Stimulated activated CD8-positive, alpha-beta memory T cell treated with anti-CD3 and anti-CD28 coated beads, Interleukin-2, amount 100 ng/mL, for 1 hour (primary cell): ENCODE measurements around the gene TH.
"Not testable (repeated sequence)": the region's sequence is repeated elsewhere in the genome, so short reads cannot be mapped to it uniquely, and the experiment has no call there.

Source experiments
- DNase-seq, 2 donors: peaks; one replicate each; pipeline ENCODE4 v3.0.0-alpha.2; 2020; ENCODE audit warnings: low read depth in 2 of 2

Gene TH

DNA sequence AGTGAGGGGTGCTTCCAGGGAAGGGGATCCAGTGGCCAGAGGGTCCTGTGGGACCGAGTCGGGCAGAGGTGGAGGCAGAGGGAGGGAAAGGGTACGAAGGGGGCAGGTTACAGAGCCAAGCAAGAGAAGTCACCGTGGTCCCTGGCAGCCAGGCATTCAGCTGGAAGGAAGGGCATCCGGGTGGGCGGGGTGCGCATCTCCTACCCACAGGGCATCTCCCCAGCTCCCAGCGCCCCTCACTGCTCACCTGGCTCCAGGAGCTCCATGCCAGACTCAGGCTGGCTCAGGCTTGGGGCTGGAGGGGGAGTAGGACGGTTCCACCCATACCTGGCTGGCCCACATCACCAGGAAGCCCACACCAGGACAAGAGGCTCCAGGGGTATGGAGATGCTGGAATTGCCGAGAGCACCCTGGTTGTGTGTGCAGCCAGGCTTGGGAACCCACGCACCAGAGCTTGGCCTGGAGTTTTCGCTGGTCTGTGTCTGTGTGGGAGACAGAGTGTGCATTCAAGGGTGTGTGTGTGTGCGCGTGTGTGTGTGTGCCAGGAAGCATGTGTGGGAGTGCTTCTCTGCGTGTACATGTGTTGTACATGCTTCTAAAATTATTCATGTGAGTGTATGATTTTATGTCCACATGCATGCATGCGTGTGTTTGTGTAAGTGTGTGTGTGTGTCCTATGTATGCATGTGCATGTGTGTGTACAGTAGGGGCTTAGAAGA lies 6.6 kb upstream of the TH start:
- DNase-seq, result not testable (repeated sequence)

DNA sequence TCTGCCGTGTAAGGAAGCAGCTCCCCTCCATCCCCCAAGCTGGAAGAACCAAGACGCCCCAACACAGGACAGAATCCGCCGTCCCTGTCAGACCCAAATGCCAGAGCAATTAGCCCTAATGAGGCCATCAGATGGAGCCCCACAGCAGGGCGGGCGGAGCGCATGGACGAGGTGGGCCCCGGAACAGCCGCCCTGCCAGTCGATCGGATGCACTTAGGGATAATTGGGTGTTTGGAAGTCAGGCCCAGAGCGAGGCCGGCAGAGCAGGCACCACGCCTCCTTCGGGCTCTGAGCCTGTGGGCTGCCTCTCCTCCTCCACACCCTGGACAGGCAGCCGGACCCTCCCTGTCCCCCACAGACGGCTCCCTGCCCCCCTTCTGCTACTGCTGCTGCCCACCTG lies 5.5 kb upstream of the TH start:
- DNase-seq, result no peak

DNA sequence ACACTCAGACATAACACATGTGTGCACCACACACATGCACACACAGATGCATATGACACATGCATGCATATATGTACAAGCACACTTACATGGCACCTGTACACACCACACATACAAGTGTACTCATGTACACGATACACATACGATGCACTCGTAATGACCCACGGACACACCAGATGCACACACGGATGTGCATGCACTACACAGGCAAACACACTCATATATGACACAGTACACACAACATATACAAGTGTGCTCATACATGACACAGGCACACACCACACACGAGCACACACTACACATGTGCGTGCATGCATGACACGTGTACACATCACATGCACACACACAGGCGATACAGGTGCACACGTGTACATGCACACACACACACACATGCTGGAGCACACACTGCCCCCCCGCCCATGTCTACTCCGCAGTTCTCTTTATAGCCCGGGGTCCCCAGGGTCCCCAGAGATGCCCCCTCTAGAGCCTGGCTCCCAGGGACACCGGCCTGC lies 4.8 kb upstream of the TH start:
- DNase-seq, result no peak

DNA sequence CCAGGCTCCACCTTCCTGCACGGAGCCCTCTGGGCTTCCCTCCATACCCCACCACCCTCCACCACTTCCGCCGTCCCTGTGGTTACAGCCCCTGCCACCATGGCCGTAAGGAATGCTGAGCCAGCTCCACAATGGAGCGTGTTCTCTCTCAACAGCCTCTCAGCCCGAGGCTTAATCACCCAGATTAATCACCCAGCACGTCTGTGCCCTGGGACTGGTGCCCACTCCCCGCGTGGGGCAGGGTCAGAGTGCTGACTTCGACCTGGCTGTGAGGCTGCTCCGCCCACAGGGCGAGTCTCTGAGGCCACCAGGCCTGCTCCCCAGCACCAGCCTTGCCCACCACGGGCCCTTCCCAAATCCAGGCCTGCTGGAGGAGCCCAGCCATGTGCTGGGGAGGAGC lies 4.0 kb upstream of the TH start:
- no peak for DNase-seq

DNA sequence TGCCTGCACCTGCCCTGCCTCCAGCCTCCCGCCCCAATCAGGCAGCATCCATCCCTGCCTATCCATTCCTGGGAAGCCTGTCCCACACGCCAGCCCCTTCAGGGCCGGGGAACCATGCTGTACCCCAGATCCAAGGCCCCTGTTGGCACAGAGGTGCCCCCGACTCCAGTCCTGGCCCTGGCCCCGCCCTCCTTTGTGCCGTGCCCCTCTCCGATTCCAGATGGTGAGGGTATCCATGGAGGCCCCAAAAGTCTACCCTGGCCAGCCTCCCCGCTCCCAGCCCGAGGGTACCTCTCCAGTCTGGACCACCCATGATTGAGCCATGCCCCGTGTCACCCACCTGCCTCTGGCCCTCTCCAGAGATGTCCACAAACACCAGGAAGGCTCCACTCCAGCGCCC lies 2.7 kb upstream of the TH start:
- DNase-seq, result no peak

DNA sequence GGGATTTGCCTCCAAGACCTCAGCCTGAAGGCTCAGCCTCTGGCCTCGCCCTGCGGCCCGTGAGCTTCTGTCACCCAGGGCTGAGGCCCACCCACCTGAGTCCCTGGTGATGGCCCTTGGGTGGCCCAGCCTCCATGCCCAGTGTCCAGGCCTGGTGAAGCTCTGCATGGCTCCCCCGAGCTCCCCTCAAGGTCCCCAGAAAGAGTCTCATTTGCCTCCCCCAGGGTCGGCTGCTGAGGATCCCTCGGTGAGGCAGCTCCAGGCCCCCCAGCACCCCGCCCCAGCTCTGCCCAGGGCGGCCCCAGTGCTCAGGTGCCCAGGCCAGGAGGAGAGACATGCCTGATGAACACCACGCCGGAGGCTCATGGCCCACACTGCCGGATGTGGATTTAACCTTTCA lies 2.1 kb upstream of the TH start:
- DNase-seq, result no peak

DNA sequence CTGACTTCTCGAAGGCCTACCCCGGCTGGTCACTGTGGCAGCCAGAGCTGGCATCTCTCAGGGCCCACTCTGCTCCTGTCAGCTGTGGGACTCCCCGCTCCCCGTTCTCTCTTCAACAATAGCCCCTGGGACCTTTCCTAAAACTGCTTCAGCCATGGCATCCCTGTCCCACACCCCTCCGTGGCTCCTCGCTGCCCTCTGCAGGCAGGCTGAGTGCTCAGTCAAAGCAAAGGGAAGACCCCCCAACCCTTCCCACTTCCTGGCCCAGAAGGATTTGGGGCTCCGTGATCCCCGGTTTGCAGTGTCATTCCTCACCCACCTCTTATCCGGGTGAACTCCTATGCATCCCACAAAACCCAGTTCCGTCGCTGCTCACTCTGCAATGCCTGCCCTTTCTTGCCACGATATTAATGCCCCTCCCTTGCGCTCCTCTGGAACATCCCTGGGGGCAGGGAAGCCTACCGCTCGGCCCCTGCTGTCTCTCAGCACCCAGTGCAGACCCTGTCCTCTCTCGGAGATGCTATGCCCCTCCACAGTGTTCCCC lies 1.6 kb upstream of the TH start:
- DNase-seq, result no peak

DNA sequence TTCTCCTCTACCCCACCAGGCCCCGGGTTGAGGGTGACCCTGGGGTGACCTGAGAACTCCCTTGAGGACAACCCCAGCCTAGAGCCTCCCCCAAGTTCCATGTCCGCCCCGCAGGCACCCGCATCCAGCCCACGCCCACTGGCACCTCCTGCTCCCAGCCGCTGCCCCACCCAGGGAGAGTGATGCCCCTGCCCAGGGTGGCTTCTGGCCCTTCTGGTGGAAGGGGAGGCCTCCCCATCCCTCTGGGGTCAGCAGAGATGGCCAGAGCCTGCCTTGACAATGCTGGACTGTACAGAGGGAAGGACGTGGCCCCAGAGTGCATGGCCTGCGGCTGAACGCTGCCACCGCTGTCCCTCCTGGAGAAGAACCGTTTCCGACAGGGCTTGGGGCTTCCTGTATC lies 1.1 kb upstream of the TH start:
- no peak for DNase-seq

DNA sequence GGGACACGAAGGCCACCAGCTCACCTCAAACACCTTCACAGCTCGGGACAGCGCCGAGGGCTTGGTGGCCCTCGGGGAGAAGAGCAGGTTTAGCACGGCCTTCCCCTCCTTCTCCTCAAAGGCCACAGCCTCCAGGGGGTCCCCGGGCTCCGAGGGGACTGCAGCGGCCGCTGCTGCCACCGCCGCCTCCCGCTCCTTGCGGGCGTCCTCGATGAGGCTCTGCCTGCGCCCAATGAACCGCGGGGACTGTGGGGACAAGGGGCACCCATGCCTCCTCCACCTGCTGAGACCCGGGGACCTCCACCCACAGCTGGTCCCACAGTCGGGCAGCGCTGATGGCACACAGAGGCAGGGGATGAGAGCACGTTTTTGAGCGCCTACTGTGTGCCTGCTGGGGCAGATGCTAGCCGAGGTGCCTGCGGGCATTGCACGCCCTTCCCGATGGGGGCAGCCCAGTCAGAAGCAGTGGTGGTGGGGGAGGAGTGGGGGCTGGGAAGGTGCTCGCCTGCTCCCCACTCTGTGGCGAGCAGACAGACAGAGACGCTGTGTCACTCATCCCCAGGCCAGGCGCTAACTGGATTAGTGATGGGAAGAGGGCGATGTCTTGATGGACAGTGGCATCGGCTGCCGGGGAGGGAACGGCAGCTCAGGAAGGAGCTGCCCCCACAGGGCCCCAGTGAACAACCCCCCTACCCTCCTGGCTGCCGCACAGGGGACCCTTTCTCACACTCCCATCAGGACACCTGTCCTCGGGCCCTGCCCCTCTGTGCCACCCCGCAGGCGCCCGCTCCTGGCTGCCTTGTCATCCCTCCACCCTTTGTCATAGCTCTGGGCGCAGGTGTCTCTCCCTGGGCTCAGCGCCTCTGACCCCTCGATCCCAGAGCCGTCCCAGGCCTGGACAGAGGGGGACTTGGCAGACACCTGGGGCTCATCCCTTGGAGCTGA lies 1.7 kb downstream of the TH start:
- DNase-seq, result no peak

DNA sequence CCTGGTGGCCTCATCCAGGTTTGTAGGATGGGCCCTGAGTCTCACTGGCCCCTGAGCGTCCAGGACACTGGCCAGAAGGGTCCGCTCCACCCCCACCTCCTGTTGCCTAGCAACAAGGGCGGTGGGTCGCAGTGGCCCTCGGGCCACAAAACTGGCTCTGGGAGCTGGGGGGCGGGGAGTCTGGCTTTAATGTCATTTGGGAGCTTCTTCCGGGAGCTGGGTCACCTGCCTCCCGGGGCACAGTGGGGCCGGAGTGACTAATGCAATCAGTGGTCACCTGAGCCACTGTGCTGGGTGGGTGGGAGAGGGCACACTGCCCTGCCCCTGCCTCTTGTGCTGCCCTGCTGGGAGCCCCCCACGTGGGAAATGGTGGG lies 2.6 kb downstream of the TH start:
- no peak for DNase-seq

DNA sequence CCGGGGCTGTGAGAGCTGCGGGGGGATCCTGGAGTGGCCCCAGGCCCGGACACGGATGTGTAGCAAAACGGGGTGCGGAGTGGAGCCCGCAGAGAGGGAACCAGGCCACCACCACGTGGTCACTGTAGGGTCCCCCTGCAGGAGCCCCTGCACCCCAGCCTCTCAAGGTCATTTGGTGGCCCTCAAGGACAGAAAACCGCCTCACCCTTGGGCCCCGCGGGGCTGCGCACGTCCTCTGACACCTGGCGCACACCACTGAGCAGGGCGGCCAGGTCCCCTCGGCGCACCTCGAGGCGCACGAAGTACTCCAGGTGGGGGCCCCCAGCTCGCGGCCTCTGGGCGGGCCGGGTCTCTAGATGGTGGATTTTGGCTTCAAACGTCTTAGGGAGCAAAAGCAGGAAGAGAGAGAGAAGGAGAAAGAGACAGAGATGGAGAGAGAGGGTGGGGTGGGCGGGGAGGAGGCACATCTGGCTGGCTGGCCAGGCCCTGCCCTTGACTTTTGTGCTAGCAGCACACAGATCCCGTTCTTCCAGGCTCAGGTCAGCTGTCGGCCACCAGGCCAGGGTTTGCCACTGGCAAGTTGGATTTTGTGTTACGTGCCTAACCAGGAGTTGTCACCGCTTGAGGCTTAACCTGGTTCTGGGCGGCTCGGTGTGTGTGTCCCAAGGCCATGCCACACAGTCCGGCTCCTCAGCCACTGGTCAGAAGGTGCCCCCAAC lies 3.2 kb downstream of the TH start:
- DNase-seq, result no peak

DNA sequence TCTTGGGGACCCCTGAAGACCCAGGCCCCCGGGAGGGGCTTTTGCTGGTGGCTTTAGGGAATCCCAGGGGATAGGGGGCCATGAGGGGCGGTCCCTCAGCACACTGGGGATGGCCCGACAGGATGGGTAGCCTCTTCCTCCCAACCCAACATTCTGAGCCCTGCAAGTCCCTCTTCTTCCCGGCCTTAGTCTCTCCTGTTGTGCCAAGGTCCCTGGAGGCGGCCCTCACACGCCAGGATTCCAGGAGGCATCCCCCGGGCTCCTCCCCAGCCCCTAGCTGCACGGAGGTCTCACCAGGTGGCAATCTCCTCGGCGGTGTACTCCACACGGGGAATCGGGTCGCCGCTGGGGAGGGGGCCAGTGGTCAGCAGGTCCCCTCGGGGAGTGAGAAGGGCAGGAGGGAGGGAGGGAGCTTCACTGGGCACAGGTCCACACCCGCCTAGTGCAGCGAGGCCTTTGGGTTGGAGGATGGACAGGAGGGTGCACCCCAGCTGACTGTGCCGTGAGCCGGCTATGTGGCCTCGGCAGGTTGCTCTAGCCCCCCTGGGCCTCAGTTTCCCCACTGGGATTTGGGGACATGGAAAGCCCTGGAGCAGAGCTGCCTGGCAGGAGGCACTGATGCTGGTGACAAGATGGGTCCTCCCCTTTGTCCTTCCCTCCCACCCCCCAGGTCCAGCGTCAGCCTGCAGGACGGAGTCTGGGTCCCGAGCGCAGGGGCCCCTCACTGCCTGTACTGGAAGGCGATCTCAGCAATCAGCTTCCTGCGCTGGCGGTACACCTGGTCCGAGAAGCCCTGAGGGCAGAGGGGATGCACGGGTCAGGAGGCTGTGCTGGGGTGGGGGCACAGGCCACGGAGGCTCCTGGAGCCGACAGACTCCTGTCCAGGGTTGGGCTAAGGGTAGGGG lies 4.2 kb downstream of the TH start:
- no peak for DNase-seq

DNA sequence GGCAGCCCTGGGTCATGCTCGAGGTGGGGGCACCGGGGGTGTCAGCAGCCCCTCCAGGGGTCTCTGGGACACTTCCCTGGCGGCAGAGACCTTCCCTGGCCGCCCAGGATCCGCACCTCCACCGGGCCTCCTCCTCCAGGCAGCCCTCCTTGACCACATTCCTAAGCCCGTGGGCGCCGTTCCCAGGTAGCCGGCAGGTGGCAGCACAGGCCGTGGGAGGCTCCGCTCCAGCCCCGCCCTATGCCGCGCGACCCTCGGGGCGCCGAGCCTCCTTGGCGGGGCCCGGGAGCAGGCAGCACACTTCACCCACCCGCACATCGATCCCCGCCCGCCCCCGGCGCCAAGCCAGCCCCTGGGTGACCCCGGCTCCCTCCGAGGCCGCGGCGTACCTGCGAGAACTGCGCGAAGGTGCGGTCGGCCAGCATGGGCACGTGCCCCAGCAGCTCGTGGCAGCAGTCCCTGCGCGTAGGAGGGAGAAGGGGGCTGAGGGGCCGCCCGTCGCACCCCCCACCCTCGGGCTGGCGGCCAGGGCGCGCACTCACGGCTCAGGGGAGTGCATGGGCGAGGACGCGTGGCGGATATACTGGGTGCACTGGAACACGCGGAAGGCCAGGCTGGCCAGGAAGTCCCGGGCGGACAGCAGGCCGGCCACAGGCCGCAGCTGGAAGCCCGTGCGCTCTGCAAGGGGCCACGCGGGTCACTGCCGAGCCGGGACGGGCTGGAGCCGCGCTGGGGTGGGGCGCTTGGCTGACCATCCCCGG lies 5.3 kb downstream of the TH start:
- peak in 1 of 2 donors; percentile 14 for DNase-seq

DNA sequence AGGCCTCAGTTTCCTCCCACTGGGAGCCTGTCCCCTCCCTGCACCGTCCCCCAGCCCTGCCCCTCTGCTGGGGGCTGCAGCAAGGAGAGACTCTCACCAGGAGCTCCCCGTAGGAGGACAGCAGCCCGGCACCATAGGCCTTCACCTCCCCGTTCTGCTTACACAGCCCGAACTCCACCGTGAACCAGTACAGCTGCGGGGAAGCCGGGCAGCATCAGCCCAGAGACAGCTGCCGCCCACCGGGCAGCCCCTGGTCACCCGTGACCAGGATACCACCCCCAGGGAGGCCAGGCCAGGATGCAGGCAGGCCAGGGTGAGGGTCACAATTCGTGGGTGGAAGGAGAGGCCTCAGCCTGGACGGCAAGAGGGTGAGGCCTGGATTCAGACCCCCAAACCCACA lies 6.0 kb downstream of the TH start:
- no peak for DNase-seq

DNA sequence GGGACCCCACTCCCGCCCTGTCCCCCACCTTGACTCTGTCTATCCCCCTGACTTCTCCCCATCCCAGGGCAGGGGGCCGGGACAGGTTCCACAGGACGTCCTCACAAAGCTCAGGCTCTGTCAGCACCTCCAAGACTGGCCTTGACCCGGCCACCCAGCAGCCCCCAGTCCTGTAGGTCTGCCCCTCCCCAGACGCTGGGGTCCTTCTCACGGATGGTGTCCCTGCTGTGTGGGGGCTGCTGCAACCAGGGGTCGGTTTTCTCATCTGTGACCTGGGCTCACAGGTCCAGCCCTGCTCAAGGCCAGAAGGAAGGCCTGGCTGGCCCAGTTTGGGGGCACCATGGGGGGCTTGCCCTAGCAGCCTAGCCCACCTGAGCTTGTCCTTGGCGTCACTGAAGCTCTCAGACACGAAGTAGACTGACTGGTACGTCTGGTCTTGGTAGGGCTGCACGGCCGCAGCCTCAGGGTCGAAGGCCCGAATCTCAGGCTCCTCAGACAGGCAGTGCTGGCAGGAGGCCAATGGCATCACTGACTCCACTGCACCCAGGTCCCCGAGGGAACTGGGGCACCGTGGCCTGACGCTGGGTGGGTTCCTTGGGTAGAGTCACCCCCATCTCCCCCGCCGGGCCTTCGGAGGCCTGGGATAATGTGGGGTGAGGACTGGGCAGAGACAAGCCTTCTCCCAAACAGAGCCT lies 6.6 kb downstream of the TH start:
- no peak for DNase-seq

DNA sequence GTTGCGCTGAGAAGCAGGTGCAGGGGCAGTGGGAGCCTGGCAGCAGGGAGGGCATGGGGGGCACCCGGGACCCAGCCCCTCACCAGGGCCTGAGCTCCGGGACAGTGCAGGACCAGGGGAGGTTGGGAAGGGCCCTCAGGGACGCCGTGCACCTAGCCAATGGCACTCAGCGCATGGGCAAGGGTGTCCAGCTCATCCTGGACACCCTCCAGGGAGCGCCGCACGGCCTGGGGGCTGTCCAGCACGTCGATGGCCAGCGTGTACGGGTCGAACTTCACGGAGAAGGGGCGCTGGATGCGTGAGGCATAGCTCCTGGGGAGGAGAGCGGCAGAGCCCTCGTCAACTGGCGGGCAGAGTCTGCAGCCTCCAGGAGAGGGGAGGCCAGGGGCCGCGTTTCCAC lies 7.5 kb downstream of the TH start:
- DNase-seq, result no peak

DNA sequence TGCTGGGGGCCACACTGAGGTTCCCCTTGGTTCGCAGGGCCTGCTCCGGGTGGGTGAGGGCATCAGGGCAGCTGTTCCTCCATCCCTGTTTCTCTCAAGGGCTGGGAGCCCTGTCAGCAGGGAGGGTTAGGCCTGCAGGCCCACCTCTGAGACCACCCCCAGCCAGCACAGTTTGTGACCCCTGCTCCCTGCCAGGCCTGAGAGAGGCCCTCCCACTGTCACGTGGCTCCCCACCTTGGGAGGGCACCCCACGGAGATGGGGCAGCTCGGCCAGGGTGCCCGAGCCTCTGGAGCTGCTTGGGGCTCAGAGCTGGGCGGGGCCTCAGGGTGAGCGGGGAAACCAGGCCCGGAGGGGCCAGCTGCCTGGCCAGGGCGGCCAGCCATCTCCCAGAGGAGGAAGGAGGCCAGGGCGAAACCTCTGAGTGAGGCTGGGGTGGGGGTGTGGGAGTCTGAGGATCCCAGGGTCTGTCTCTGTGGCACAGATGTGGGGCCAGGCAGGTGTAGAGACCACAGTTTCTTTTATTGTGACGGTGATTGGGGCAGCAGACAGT lies 8.1 kb downstream of the TH start:
- no peak for DNase-seq

DNA sequence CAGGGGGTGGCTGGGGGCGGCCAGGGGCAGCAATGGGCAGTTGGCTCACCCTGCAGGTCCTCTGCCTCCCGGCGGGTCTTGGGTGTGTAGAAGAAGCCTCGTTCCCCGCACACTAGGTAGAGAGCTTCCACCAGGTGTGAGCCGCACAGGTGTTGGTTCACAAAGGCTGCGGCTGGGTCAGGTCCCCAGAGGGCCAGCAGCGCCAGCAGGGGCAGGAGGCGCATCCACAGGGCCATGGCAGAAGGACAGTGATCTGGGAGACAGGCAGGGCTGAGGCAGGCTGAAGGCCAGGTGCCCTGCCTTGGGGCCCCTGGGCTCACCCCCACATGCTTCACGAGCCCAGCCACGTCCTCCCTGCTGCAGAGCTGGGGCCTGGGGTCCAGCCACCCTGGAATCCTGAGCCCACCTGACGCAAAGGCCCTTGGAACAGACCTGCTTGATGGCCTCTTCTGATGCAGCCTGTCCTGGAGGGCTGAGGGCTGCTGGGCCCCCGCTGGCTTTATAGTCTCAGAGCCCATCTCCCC lies 10.8 kb downstream of the TH start, which contains the start of gene INS:
Gene INS (minus strand): TSS at position 474 of the 524 bp plus-strand sequence. CDS start 238 bp downstream, at position 236.
- DNase-seq, result no peak
